Nephron (organoid): ENCODE data around the gene MYLK.

Experiments
- H3K27ac Mint-ChIP-seq, 3 experiments: 2 replicates each; pipeline ENCODE4 v1.8.0; 2020; ENCODE audit warnings: mixed read lengths in 3 of 3, mild to moderate bottlenecking in 2 of 3, moderate library complexity in 1 of 3
- H3K27me3 Mint-ChIP-seq: 2 replicates; pipeline ENCODE4 v1.8.0; 2021; ENCODE audit warnings: low read depth, mild to moderate bottlenecking, moderate library complexity, mixed read lengths
- H3K36me3 Mint-ChIP-seq: 2 replicates; pipeline ENCODE4 v1.8.0; 2020; ENCODE audit warnings: low read depth, mixed read lengths
- H3K4me1 Mint-ChIP-seq: 2 replicates; pipeline ENCODE4 v1.8.0; 2020; ENCODE audit warnings: mixed read lengths
- H3K4me3 Mint-ChIP-seq, 3 experiments: 2 replicates each; pipeline ENCODE4 v1.8.0; 2020; ENCODE audit warnings: mild to moderate bottlenecking in 3 of 3, mixed read lengths in 3 of 3, moderate library complexity in 2 of 3
- H3K9me3 Mint-ChIP-seq: 2 replicates; pipeline ENCODE4 v1.8.0; 2020; ENCODE audit warnings: mixed read lengths
- TF ChIP-seq, protein P1 (sequence below), 3 experiments: fragments of 200-600 bp; sonication (generic); IDR thresholded peaks; one replicate each; pipeline ENCODE4 v1.5.0; 2021; ENCODE audit warnings: antibody characterized with exemption in 3 of 3; ENCODE audit not compliant: unreplicated experiment in 3 of 3

Gene MYLK

DNA sequence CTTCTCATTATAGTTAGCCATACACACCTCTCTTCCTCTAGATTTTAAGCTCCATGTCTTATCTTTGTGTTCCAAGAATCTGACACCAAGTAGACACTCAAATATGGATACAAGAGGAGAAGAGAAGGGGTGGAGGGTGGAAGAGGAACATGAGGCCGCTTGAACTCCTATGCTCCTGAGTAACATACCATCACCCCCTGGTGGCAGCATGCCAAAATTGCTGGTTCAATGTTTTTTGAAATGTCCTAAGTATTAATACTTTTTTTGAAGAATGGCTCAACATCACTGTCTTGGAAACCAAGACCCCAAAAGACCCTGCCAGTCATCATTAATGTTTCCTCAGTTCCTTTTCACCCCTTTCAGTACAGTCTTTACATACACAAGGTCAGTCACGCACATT, 227.4 kb downstream of the MYLK start:
- Mint-ChIP-seq H3K27me3 (no peaks in the 10 kb centered on the region), H3K4me1 (peaks cover 85% of the 10 kb centered on the region), H3K27ac (peak overlapping the region; percentile 13 to 96 (median 35)), H3K36me3 (peaks cover 29% of the 10 kb centered on the region), H3K9me3 (no peaks in the 10 kb centered on the region), H3K4me3 (no peak overlapping the region)
- TF ChIP-seq, protein P1, sequence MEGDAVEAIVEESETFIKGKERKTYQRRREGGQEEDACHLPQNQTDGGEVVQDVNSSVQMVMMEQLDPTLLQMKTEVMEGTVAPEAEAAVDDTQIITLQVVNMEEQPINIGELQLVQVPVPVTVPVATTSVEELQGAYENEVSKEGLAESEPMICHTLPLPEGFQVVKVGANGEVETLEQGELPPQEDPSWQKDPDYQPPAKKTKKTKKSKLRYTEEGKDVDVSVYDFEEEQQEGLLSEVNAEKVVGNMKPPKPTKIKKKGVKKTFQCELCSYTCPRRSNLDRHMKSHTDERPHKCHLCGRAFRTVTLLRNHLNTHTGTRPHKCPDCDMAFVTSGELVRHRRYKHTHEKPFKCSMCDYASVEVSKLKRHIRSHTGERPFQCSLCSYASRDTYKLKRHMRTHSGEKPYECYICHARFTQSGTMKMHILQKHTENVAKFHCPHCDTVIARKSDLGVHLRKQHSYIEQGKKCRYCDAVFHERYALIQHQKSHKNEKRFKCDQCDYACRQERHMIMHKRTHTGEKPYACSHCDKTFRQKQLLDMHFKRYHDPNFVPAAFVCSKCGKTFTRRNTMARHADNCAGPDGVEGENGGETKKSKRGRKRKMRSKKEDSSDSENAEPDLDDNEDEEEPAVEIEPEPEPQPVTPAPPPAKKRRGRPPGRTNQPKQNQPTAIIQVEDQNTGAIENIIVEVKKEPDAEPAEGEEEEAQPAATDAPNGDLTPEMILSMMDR (IDR thresholded peaks at IDR 0.05; ENCODE audit: unreplicated experiment in 3 of 3): peak in 1 of 3 experiments; percentile 34

- Mint-ChIP-seq H3K27me3 (no peaks in the 10 kb centered on the region), H3K36me3 (peaks cover 26% of the 10 kb centered on the region), H3K4me3 (no peak overlapping the region), H3K27ac (peak overlapping the region; percentile 13 to 96 (median 35)), H3K4me1 (peaks cover 81% of the 10 kb centered on the region), H3K9me3 (no peaks in the 10 kb centered on the region)
- TF ChIP-seq, protein P1 (IDR thresholded peaks at IDR 0.05; ENCODE audit: unreplicated experiment in 3 of 3): no peak
These were observed 227.9 kb downstream of the MYLK start for GRCh38 chr3:123656274-123656673.

- Mint-ChIP-seq H3K36me3 (peaks cover 26% of the 10 kb centered on the region), H3K4me3 (no peak overlapping the region)
These were observed 228.7 kb downstream of the MYLK start for GRCh38 chr3:123655400-123655799.

GRCh38 chr3:123653221-123653682, 230.9 kb downstream of the MYLK start:
- H3K27me3 Mint-ChIP-seq: no peaks in the 10 kb centered on the region
- H3K36me3 Mint-ChIP-seq: peaks cover 23% of the 10 kb centered on the region
- peaks cover 59% of the 10 kb centered on the region for H3K4me1 Mint-ChIP-seq
- H3K9me3 Mint-ChIP-seq: no peaks in the 10 kb centered on the region
- H3K4me3 Mint-ChIP-seq: no peak overlapping the region
- TF ChIP-seq, protein P1 (IDR thresholded peaks at IDR 0.05; ENCODE audit: unreplicated experiment in 3 of 3): no peak
- H3K27ac Mint-ChIP-seq: peak overlapping the region; percentile 88 to 96 (median 93)

More at GRCh38 chr3:123655400-123655799, 228.7 kb downstream of the MYLK start:
- Mint-ChIP-seq H3K27ac (peak overlapping the region; percentile 58 to 96 (median 72)), H3K9me3 (no peaks in the 10 kb centered on the region), H3K27me3 (no peaks in the 10 kb centered on the region), H3K4me1 (peaks cover 73% of the 10 kb centered on the region)
- TF ChIP-seq, protein P1 (IDR thresholded peaks at IDR 0.05; ENCODE audit: unreplicated experiment in 3 of 3): no peak

DNA sequence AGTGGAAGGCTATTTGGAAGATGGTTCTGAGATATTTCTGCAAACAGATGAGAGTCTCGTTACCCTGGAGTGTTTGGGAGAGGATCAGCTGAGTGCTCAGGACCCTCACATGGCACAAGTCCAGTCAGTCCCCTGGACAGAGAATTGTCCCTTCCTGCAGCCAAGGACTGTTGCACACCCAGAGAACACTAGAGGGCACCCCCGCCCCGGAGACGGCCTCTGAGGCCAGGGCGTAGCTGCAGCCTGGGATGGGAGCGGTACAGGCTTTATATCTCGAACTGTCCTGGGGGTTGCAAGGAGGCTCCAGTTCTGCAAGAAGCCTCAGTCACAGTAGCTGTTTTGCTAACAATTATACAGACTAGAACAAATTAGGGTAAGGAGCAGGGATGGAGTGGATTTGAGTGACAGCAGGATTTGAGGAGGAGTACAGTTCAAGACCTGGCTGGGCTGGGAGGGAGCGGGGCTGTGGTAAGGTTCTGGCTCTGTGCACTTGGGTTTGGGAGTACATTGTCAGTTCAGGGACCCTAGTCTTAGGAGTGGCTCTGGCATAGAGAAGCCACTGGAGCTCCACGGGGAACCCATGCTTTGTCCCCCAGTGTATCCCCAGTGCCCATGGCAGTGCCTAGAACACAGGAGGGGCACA, 231.7 kb downstream of the MYLK start:
- H3K9me3 Mint-ChIP-seq: no peaks in the 10 kb centered on the region

More for the DNA sequence above, 231.7 kb downstream of the MYLK start:
- TF ChIP-seq, protein P1 (IDR thresholded peaks at IDR 0.05; ENCODE audit: unreplicated experiment in 3 of 3): peak; percentile 95 to 97 (median 96)
- Mint-ChIP-seq H3K27me3 (no peaks in the 10 kb centered on the region), H3K36me3 (peaks cover 24% of the 10 kb centered on the region), H3K4me1 (peaks cover 54% of the 10 kb centered on the region), H3K27ac (peak overlapping the region; percentile 88 to 96 (median 93)), H3K4me3 (peak overlapping the region in 2 of 3 experiments; percentile 0 to 21)
